GM18511 (cell line): ENCODE results near the gene REX1BD.
"Not testable (repeated sequence)": the region's sequence is repeated elsewhere in the genome, so short reads cannot be mapped to it uniquely, and the experiment has no call there.

Experiments used
- ATAC-seq: cut with Tn5 transposase; IDR thresholded peaks from one replicate; pipeline ENCODE4 v1.9.1; 2021; ENCODE audit warnings: mild to moderate bottlenecking, moderate library complexity; ENCODE audit not compliant: unreplicated experiment

REX1BD gene

GRCh38 chr19:18600692-18601397 is 12.2 kb downstream of the REX1BD start:
- not testable (repeated sequence) for ATAC-seq

- no peak for ATAC-seq
Observed at GRCh38 chr19:18601875-18602274, 13.3 kb downstream of the REX1BD start.

GRCh38 chr19:18603255-18603957 is 14.8 kb downstream of the REX1BD start:
- no peak for ATAC-seq

GRCh38 chr19:18603958-18604819 is 15.6 kb downstream of the REX1BD start:
- ATAC-seq = no peak

GRCh38 chr19:18604820-18605159 is 16.2 kb downstream of the REX1BD start:
- no peak for ATAC-seq

- ATAC-seq = no peak
Observed at GRCh38 chr19:18605196-18605545, 16.6 kb downstream of the REX1BD start.

GRCh38 chr19:18605546-18606280 is 17.1 kb downstream of the REX1BD start:
- no peak for ATAC-seq

GRCh38 chr19:18606281-18607225 is 18.0 kb downstream of the REX1BD start, which contains the start of gene CRLF1:
Gene CRLF1 (minus strand): TSS chr19:18606799. CDS start chr19:18606656, 143 bp downstream.
- ATAC-seq = no peak

- no peak for ATAC-seq
Observed at GRCh38 chr19:18607226-18608101, 18.9 kb downstream of the REX1BD start.

- ATAC-seq = no peak
Observed at GRCh38 chr19:18608102-18608804, 19.7 kb downstream of the REX1BD start.

- ATAC-seq = no peak
Observed at GRCh38 chr19:18608805-18609716, 20.5 kb downstream of the REX1BD start.

GRCh38 chr19:18609717-18610051 is 21.1 kb downstream of the REX1BD start:
- ATAC-seq = no peak

GRCh38 chr19:18610245-18610555 is 21.6 kb downstream of the REX1BD start:
- no peak for ATAC-seq

- no peak for ATAC-seq
Observed at GRCh38 chr19:18610556-18611326, 22.1 kb downstream of the REX1BD start.

GRCh38 chr19:18611327-18612050 is 22.9 kb downstream of the REX1BD start:
- ATAC-seq = no peak
